OCI-LY7 (cell line): ENCODE results near the gene TTLL5.

Source experiments
- EZH2phosphoT487 ChIP-seq: fragments of 200-600 bp; sonication (generic); IDR thresholded peaks from 2 replicates; pipeline ENCODE4 v1.6.1; 2018; ENCODE audit warnings: low read depth, borderline replicate concordance, mild to moderate bottlenecking, mixed run types, antibody characterized with exemption, low read length, moderate library complexity, mixed read lengths
- TF ChIP-seq, protein P1 (sequence below): fragments of 200-600 bp; sonication (generic); conservative IDR thresholded peaks from 2 replicates; pipeline ENCODE4 v1.5.1; 2014; ENCODE audit warnings: mild to moderate bottlenecking, antibody characterized with exemption, low read length, moderate library complexity, mixed read lengths

GRCh38 chr14:75724414-75725204, 63.6 kb downstream of the TTLL5 start:
- TF ChIP-seq EZH2phosphoT487, result no peak
- TF ChIP-seq, protein P1, sequence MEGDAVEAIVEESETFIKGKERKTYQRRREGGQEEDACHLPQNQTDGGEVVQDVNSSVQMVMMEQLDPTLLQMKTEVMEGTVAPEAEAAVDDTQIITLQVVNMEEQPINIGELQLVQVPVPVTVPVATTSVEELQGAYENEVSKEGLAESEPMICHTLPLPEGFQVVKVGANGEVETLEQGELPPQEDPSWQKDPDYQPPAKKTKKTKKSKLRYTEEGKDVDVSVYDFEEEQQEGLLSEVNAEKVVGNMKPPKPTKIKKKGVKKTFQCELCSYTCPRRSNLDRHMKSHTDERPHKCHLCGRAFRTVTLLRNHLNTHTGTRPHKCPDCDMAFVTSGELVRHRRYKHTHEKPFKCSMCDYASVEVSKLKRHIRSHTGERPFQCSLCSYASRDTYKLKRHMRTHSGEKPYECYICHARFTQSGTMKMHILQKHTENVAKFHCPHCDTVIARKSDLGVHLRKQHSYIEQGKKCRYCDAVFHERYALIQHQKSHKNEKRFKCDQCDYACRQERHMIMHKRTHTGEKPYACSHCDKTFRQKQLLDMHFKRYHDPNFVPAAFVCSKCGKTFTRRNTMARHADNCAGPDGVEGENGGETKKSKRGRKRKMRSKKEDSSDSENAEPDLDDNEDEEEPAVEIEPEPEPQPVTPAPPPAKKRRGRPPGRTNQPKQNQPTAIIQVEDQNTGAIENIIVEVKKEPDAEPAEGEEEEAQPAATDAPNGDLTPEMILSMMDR, result no peak
